Prostate gland (tissue), 2 donors: ENCODE data around the gene OR10Z1. TPM values are rescaled to one million over a fixed set of nuclear protein-coding genes. Genes with fewer than 3 reads are reported as not detected.

Experiments used
- DNase-seq: peaks from one replicate; pipeline ENCODE4 v3.0.0-alpha.2; 2019; ENCODE audit warnings: low spot score
- H3K27ac ChIP-seq, 2 donors: fragments of 200-600 bp; sonication (generic); 2 replicates each; pipeline ENCODE4 v1.5.1; 2017 to 2019
- H3K27me3 ChIP-seq: fragments of 200-600 bp; sonication (generic); replicated peaks from 2 replicates; pipeline ENCODE4 v1.5.1; 2019; ENCODE audit not compliant: insufficient read depth
- H3K36me3 ChIP-seq, 2 donors: fragments of 200-600 bp; sonication (generic); 1 replicate in 1 of 2; 2 replicates in 1 of 2; pipeline versions ENCODE4 v1.5.1 to v1.8.1; 2017 to 2019
- H3K4me1 ChIP-seq: fragments of 200-600 bp; sonication (generic); replicated peaks from 2 replicates; pipeline ENCODE4 v1.5.1; 2019
- H3K4me3 ChIP-seq, 2 donors: fragments of 200-600 bp; sonication (generic); 2 replicates each; pipeline ENCODE4 v1.5.1; 2017 to 2019
- H3K9me3 ChIP-seq: fragments of 200-600 bp; sonication (generic); 2 replicates; pipeline ENCODE4 v1.5.1; 2017
- POLR2A ChIP-seq: fragments of 450-650 bp; IDR thresholded peaks from one replicate; pipeline ENCODE4 v1.6.1; 2016; ENCODE audit warnings: antibody characterized with exemption, mild to moderate bottlenecking
- POLR2AphosphoS5 ChIP-seq: sonication (generic); formaldehyde crosslinking; IDR thresholded peaks from one replicate; pipeline ENCODE4 v1.6.1; 2017; ENCODE audit warnings: antibody characterized with exemption
- WGBS: methylation state at CpG from one replicate; pipeline ENCODE4 v1.1.5; 2018; 5-methylcytosine and 5-hydroxymethylcytosine counted together
- intact Hi-C: fragments of 100-400 bp; cut with DNase I; formaldehyde crosslinking; loops from one replicate; pipeline ENCODE4 v1.14.2; 2022
- total RNA-seq, 2 donors: library from RNA; depleted of rRNA; stranded (reverse); fragments of >200 nt; gene quantifications; one replicate each; pipeline ENCODE4 v1.1.0, GENCODE V29; 2016
- TF ChIP-seq, protein P1 (sequence below), 4 experiments: fragments of 200-600 bp in 2 of 4; fragments of 450-650 bp in 2 of 4; sonication (generic) in 2 of 4; IDR thresholded peaks; 1 replicate in 3 of 4; 2 replicates in 1 of 4; pipeline ENCODE4 v1.5.1; 2016 to 2019; ENCODE audit warnings: antibody characterized with exemption in 4 of 4, mild to moderate bottlenecking in 2 of 4, moderate library complexity in 2 of 4

The OR10Z1 gene
- total RNA-seq, 2 donors from 2014 or later: not detected

DNA sequence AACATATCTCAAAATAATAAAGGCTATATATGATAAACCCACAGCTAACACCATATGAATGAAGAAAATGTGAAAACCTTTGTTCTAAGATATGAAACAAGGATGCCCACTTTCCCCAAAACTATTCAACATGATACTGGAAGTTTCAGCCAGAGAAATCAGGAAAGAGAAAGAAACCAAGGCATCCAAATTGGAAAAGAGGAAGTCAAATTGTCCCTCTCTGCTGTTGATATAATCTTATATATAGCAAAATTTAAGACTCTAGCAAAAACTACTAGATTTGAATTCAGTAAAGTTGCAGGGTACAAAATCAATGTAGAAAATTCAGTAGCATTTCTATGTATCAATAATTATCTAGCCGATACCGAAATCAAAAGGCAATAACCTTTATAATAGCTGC lies 4.3 kb upstream of the OR10Z1 start:
- WGBS: 93% methylated on average over 2 of the region's 2 CpGs
- Histone ChIP-seq H3K27ac (no peak overlapping the region), H3K4me3 (no peak overlapping the region), H3K36me3 (no peaks in the 10 kb centered on the region), H3K27me3 (no peaks in the 10 kb centered on the region), H3K9me3 (no peaks in the 10 kb centered on the region), H3K4me1 (no peaks in the 10 kb centered on the region)
- no peak for DNase-seq
- intact Hi-C loops: no loop called here
- TF ChIP-seq POLR2A (no peak), POLR2AphosphoS5 (no peak)
- TF ChIP-seq, protein P1, sequence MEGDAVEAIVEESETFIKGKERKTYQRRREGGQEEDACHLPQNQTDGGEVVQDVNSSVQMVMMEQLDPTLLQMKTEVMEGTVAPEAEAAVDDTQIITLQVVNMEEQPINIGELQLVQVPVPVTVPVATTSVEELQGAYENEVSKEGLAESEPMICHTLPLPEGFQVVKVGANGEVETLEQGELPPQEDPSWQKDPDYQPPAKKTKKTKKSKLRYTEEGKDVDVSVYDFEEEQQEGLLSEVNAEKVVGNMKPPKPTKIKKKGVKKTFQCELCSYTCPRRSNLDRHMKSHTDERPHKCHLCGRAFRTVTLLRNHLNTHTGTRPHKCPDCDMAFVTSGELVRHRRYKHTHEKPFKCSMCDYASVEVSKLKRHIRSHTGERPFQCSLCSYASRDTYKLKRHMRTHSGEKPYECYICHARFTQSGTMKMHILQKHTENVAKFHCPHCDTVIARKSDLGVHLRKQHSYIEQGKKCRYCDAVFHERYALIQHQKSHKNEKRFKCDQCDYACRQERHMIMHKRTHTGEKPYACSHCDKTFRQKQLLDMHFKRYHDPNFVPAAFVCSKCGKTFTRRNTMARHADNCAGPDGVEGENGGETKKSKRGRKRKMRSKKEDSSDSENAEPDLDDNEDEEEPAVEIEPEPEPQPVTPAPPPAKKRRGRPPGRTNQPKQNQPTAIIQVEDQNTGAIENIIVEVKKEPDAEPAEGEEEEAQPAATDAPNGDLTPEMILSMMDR (IDR thresholded peaks at IDR 0.05): no peak

DNA sequence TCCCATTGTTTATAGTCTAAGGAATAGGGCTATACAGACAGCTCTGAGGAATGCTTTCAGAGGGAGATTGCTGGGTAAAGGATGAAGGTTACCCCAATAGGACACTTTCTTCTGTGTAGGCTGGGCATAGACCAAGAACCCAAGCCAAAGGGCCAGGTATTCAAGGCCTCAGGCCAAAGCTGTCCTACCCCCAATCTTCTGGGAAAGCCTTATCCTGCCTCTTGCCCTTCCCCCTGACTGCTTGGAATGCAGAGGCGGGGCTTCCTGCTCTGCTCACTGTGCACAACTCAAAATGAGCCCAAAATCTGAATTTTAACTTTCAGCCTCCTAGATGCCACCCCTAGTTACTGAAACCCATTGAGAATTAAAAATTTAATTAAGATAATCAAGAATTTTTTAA lies 2.2 kb downstream of the OR10Z1 start:
- Histone ChIP-seq H3K36me3 (no peaks in the 10 kb centered on the region), H3K27me3 (no peaks in the 10 kb centered on the region), H3K4me3 (no peak overlapping the region), H3K27ac (no peak overlapping the region), H3K9me3 (no peaks in the 10 kb centered on the region), H3K4me1 (no peaks in the 10 kb centered on the region)
- 82% methylated on average over 1 of the region's 1 CpG for WGBS
- intact Hi-C loops: no loop called here
- no peak for DNase-seq
- TF ChIP-seq POLR2A (no peak), POLR2AphosphoS5 (no peak)
- TF ChIP-seq, protein P1 (IDR thresholded peaks at IDR 0.05): no peak

DNA sequence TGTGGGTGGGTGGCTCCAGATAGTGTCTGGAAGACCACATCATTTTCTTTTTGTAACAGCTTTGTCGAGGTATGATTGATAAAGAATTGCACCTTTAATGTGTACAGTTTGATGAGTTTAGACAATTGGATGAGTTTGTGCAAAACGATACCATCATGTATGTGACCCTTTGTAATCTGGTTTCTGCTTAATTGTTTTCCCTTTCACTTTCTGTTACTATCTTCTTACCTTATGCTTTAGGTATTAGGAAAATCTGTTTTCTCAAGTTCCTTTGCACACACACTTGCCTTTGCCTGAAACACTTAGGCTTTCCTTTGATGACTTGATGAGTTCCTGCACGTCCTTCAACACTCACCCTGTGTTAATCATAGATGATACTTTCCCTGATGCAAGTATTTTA lies 6.8 kb downstream of the OR10Z1 start:
- H3K4me3 ChIP-seq: no peak overlapping the region
- intact Hi-C loops: no loop called here
- H3K27ac ChIP-seq: no peak overlapping the region
- DNase-seq: no peak
- no peak for TF ChIP-seq POLR2A
- TF ChIP-seq, protein P1 (IDR thresholded peaks at IDR 0.05): no peak
- no peak for TF ChIP-seq POLR2AphosphoS5
- 55% methylated on average over 3 of the region's 3 CpGs for WGBS
- no peaks in the 10 kb centered on the region for H3K4me1 ChIP-seq
- no peaks in the 10 kb centered on the region for H3K9me3 ChIP-seq
- no peaks in the 10 kb centered on the region for H3K27me3 ChIP-seq
- H3K36me3 ChIP-seq: no peaks in the 10 kb centered on the region

DNA sequence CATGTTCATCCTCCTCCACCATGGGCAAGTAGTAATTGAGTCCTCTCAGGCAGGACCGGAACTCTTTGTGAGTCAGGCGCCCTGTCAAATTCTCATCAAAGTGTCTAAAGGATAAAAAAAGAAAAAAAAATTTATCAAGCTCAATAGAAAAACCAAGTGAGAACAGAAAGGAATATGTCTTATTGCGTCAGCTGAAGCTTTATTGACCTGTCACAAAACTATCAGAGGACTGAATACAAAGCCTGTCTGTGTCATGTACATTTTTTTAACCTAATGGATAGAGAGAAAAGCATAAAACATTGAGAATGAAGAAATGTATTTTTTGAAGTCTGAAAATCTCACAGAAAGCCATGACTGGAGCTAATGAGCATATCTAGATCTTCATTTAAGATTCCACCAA lies 8.7 kb downstream of the OR10Z1 start:
- Histone ChIP-seq H3K27me3 (no peaks in the 10 kb centered on the region), H3K4me3 (no peak overlapping the region), H3K9me3 (no peaks in the 10 kb centered on the region), H3K36me3 (no peaks in the 10 kb centered on the region), H3K27ac (no peak overlapping the region), H3K4me1 (no peaks in the 10 kb centered on the region)
- no peak for DNase-seq
- WGBS: 86% methylated on average over 3 of the region's 3 CpGs
- TF ChIP-seq, protein P1 (IDR thresholded peaks at IDR 0.05): no peak
- TF ChIP-seq POLR2A: no peak
- TF ChIP-seq POLR2AphosphoS5: no peak
- intact Hi-C loops: no loop called here

DNA sequence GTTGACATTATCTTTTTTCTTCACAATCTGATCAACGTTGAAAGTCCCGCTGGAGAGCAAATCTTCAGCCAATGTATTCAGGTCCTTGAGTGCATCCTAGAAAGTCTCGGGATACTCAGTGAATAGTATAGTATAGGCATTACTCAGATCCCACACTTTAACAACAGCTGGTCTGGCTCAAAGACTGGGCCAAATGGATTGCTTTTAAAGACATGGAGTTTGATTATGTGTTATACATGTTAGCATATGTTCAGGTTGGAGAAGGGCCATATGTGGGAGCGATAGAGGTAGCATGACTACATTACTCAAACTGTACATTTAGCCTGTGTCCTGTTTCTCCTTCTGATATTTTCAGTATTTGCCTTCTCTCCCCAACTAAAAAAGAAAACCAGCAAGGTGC lies 33.1 kb downstream of the OR10Z1 start:
- no peaks in the 10 kb centered on the region for H3K36me3 ChIP-seq
- H3K9me3 ChIP-seq: no peaks in the 10 kb centered on the region
- intact Hi-C loops: no loop called here
- H3K4me1 ChIP-seq: no peaks in the 10 kb centered on the region
- H3K27ac ChIP-seq: no peak overlapping the region
- TF ChIP-seq POLR2AphosphoS5: no peak
- TF ChIP-seq POLR2A: no peak
- TF ChIP-seq, protein P1 (IDR thresholded peaks at IDR 0.05): no peak
- H3K4me3 ChIP-seq: no peak overlapping the region
- WGBS: 79% methylated on average over 4 of the region's 4 CpGs
- no peak for DNase-seq
- H3K27me3 ChIP-seq: no peaks in the 10 kb centered on the region
